Measurements from ENCODE around the gene RPA3. TPM values are rescaled to one million over a fixed set of nuclear protein-coding genes. Genes with fewer than 3 reads are reported as not detected.

Gene RPA3
- total and polyA plus RNA-seq, 2 of the 13 experiments (the other 11 are each of a cell fraction or from before 2014, with no cell fraction given), result 38.3 to 154 TPM

- TF ChIP-seq, protein P1, sequence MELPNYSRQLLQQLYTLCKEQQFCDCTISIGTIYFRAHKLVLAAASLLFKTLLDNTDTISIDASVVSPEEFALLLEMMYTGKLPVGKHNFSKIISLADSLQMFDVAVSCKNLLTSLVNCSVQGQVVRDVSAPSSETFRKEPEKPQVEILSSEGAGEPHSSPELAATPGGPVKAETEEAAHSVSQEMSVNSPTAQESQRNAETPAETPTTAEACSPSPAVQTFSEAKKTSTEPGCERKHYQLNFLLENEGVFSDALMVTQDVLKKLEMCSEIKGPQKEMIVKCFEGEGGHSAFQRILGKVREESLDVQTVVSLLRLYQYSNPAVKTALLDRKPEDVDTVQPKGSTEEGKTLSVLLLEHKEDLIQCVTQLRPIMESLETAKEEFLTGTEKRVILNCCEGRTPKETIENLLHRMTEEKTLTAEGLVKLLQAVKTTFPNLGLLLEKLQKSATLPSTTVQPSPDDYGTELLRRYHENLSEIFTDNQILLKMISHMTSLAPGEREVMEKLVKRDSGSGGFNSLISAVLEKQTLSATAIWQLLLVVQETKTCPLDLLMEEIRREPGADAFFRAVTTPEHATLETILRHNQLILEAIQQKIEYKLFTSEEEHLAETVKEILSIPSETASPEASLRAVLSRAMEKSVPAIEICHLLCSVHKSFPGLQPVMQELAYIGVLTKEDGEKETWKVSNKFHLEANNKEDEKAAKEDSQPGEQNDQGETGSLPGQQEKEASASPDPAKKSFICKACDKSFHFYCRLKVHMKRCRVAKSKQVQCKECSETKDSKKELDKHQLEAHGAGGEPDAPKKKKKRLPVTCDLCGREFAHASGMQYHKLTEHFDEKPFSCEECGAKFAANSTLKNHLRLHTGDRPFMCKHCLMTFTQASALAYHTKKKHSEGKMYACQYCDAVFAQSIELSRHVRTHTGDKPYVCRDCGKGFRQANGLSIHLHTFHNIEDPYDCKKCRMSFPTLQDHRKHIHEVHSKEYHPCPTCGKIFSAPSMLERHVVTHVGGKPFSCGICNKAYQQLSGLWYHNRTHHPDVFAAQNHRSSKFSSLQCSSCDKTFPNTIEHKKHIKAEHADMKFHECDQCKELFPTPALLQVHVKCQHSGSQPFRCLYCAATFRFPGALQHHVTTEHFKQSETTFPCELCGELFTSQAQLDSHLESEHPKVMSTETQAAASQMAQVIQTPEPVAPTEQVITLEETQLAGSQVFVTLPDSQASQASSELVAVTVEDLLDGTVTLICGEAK (IDR thresholded peaks at IDR 0.05), result peak; percentile 71
- TF ChIP-seq, protein P1 (CRISPR knock-in tag; IDR thresholded peaks at IDR 0.05), result no peak; the same call in none of the 2 replicates
- TF ChIP-seq ZNF790 (CRISPR knock-in tag; IDR thresholded peaks at IDR 0.05; ENCODE audit: borderline replicate concordance) (peak; percentile 87; the same call in 1 of the 2 replicates), ATF6 (CRISPR knock-in tag; conservative IDR thresholded peaks at IDR 0.05) (no peak), GTF2F1 (IDR thresholded peaks at IDR 0.05; ENCODE audit: low read length) (no peak), NFE2 (CRISPR knock-in tag; IDR thresholded peaks at IDR 0.05) (no peak)
- TF ChIP-seq, protein P2, sequence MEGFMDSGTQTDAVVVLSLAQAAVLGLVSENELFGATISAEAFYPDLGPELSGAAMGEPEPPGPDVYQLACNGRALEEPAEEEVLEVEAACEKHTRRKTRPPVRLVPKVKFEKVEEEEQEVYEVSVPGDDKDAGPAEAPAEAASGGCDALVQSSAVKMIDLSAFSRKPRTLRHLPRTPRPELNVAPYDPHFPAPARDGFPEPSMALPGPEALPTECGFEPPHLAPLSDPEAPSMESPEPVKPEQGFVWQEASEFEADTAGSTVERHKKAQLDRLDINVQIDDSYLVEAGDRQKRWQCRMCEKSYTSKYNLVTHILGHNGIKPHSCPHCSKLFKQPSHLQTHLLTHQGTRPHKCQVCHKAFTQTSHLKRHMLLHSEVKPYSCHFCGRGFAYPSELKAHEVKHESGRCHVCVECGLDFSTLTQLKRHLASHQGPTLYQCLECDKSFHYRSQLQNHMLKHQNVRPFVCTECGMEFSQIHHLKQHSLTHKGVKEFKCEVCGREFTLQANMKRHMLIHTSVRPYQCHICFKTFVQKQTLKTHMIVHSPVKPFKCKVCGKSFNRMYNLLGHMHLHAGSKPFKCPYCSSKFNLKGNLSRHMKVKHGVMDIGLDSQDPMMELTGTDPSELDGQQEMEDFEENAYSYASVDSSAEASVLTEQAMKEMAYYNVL (CRISPR knock-in tag; IDR thresholded peaks at IDR 0.05; ENCODE audit: borderline replicate concordance), result peak; percentile 32; the same call in 1 of the 2 replicates
- TF ChIP-seq, protein P3, sequence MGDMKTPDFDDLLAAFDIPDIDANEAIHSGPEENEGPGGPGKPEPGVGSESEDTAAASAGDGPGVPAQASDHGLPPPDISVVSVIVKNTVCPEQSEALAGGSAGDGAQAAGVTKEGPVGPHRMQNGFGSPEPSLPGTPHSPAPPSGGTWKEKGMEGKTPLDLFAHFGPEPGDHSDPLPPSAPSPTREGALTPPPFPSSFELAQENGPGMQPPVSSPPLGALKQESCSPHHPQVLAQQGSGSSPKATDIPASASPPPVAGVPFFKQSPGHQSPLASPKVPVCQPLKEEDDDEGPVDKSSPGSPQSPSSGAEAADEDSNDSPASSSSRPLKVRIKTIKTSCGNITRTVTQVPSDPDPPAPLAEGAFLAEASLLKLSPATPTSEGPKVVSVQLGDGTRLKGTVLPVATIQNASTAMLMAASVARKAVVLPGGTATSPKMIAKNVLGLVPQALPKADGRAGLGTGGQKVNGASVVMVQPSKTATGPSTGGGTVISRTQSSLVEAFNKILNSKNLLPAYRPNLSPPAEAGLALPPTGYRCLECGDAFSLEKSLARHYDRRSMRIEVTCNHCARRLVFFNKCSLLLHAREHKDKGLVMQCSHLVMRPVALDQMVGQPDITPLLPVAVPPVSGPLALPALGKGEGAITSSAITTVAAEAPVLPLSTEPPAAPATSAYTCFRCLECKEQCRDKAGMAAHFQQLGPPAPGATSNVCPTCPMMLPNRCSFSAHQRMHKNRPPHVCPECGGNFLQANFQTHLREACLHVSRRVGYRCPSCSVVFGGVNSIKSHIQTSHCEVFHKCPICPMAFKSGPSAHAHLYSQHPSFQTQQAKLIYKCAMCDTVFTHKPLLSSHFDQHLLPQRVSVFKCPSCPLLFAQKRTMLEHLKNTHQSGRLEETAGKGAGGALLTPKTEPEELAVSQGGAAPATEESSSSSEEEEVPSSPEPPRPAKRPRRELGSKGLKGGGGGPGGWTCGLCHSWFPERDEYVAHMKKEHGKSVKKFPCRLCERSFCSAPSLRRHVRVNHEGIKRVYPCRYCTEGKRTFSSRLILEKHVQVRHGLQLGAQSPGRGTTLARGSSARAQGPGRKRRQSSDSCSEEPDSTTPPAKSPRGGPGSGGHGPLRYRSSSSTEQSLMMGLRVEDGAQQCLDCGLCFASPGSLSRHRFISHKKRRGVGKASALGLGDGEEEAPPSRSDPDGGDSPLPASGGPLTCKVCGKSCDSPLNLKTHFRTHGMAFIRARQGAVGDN (CRISPR knock-in tag; IDR thresholded peaks at IDR 0.05), result peak; percentile 88
Measured at GRCh38 chr7:7640221-7641128, 77.9 kb downstream of the RPA3 start, which contains the start of gene UMAD1 (continued).

All from HepG2 (cell line).